ENCODE data around the gene ABCG4.

The ABCG4 gene

DNA sequence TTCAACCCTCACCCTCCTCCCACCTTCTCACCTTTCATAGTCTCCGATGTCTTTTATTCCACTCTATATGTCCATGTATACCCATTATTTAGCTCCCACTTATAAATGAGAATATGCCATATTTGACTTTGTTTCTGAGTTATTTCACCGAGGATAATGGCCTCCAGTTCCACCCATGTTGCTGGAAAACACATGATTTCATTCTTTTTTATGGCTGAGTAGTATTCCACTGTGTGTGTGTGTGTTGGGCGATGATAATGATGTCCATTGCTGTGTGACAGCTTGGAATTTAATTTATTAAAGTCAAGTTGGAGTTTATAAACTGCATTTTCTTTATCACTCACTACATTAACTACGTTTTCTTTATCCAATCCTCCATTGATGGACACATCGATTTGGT lies 30.6 kb upstream of the ABCG4 start:
- Histone ChIP-seq H3K4me3 (ENCODE audit: low read depth, low read length) (no peak overlapping the region), H3K4me2 (ENCODE audit: low read length) (no peak overlapping the region), H3K9ac (no peak overlapping the region), H3K9me3 (ENCODE audit: control insufficient read depth, low read length) (no peaks in the 10 kb centered on the region), H3K79me2 (peaks cover 10% of the 10 kb centered on the region), H3K27me3 (ENCODE audit: control insufficient read depth, insufficient read depth, low read length) (no peaks in the 10 kb centered on the region), H3K36me3 (ENCODE audit: control insufficient read depth, insufficient read depth, low read length) (no peaks in the 10 kb centered on the region), H3K4me1 (peaks cover 5% of the 10 kb centered on the region), H2AFZ (no peak overlapping the region), H3K27ac (no peak overlapping the region)
- TF ChIP-seq, protein P1, sequence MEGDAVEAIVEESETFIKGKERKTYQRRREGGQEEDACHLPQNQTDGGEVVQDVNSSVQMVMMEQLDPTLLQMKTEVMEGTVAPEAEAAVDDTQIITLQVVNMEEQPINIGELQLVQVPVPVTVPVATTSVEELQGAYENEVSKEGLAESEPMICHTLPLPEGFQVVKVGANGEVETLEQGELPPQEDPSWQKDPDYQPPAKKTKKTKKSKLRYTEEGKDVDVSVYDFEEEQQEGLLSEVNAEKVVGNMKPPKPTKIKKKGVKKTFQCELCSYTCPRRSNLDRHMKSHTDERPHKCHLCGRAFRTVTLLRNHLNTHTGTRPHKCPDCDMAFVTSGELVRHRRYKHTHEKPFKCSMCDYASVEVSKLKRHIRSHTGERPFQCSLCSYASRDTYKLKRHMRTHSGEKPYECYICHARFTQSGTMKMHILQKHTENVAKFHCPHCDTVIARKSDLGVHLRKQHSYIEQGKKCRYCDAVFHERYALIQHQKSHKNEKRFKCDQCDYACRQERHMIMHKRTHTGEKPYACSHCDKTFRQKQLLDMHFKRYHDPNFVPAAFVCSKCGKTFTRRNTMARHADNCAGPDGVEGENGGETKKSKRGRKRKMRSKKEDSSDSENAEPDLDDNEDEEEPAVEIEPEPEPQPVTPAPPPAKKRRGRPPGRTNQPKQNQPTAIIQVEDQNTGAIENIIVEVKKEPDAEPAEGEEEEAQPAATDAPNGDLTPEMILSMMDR (IDR thresholded peaks at IDR 0.05), result no peak

DNA sequence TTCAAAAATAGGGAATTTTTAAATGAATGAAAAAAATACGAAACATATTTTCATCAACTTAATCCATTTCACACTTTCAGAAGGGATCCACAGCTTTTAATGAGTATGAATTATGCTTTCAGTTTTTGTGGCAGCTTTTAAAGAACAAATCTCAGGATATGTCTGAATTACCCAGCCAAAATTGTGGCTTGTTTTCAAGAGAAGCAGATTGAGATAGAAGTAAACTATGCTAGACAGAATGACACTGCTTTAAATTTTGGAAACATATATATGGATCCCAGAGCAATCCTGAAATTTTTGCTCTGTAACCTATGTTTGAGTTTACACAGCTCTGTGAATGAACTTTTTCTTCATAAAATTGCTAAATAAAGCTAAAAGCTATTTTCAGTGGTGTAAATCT lies 29.9 kb upstream of the ABCG4 start:
- H3K4me2 ChIP-seq (ENCODE audit: low read length), result no peak overlapping the region
- H3K9me3 ChIP-seq (ENCODE audit: control insufficient read depth, low read length), result no peaks in the 10 kb centered on the region
- H3K9ac ChIP-seq, result no peak overlapping the region
- H3K36me3 ChIP-seq (ENCODE audit: control insufficient read depth, insufficient read depth, low read length), result no peaks in the 10 kb centered on the region
- H3K4me1 ChIP-seq, result peaks cover 5% of the 10 kb centered on the region
- no peak overlapping the region for H3K27ac ChIP-seq
- peaks cover 10% of the 10 kb centered on the region for H3K79me2 ChIP-seq
- TF ChIP-seq, protein P1 (IDR thresholded peaks at IDR 0.05), result no peak
- H2AFZ ChIP-seq, result no peak overlapping the region
- H3K27me3 ChIP-seq (ENCODE audit: control insufficient read depth, insufficient read depth, low read length), result no peaks in the 10 kb centered on the region
- H3K4me3 ChIP-seq (ENCODE audit: low read depth, low read length), result no peak overlapping the region

DNA sequence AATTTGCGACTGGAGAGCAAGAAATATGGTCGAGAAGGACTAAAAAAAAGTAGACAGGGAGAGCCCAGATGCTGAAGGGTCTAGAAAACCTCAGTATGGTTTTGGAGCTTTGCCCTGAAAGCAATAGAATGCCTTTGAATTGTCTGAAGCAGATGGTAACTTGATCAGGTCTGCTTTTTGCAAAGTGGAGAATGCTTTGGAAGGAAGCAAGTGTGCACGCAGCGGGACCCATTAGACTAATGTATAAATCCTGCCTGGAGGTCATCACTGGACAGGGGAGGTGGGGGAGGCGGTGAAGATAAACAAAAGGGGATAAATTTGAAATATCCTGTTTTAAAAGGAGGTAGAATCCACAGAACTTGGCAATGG lies 28.2 kb upstream of the ABCG4 start:
- H3K4me3 ChIP-seq (ENCODE audit: low read depth, low read length), result peak overlapping the region; percentile 81
- H3K9ac ChIP-seq, result no peak overlapping the region
- H3K9me3 ChIP-seq (ENCODE audit: control insufficient read depth, low read length), result no peaks in the 10 kb centered on the region
- H3K27me3 ChIP-seq (ENCODE audit: control insufficient read depth, insufficient read depth, low read length), result no peaks in the 10 kb centered on the region
- H3K4me2 ChIP-seq (ENCODE audit: low read length), result peak overlapping the region; percentile 92
- peak overlapping the region; percentile 74 for H2AFZ ChIP-seq
- peaks cover 5% of the 10 kb centered on the region for H3K4me1 ChIP-seq
- TF ChIP-seq, protein P1 (IDR thresholded peaks at IDR 0.05), result no peak
- H3K36me3 ChIP-seq (ENCODE audit: control insufficient read depth, insufficient read depth, low read length), result no peaks in the 10 kb centered on the region
- H3K79me2 ChIP-seq, result peaks cover 10% of the 10 kb centered on the region
- peak overlapping the region; percentile 69 for H3K27ac ChIP-seq

DNA sequence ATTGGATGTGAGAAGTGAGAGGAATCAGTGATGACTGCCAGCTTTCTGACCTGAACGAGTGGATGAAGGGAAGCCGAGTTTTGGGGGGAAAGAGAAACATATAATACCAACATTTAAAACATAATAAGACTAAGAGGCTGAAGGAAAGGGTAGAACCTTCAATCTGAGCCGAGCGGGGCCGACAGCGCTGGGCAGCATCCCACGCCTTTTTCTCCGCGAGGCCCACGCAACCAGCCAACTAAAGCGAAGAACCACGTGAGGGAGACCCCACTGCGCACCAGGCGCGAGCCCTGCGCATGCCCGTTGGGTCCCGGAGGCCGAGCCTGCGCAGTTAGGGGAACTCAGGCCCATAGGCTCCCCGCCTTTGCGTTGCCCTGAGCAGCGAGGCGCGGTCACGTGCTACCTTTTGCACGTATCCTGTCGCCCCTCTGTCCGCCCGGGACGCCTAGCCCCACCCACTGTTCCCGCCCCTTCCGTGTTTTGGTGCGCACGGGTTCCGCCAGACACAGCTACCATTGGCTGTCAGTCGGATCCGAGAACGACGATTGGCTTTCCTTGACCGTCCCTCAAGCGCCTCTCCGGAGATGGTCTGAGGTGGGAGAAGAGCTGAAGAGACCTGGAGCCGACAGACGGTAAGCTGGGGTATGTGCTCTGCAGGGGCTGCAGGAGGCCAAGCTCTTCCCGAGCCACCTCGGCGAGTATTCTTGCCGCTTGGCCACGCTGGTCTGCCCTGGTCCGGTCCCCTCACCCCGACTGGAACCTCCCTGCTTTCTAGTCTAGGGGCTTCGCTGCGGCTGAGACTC lies 27.6 kb upstream of the ABCG4 start, which contains the start of gene HINFP:
Gene HINFP (plus strand): TSS at position 573 of the 803 bp plus-strand sequence. CDS start 5,365 bp downstream, outside the sequence.
- Histone ChIP-seq H3K36me3 (ENCODE audit: control insufficient read depth, insufficient read depth, low read length) (no peaks in the 10 kb centered on the region), H3K9ac (no peak within 1 kb of the TSS), H2AFZ (peak within 1 kb of the TSS; percentile 86), H3K27me3 (ENCODE audit: control insufficient read depth, insufficient read depth, low read length) (no peaks in the 10 kb centered on the region), H3K4me3 (ENCODE audit: low read depth, low read length) (peak within 1 kb of the TSS; percentile 81), H3K79me2 (peaks cover 10% of the 10 kb centered on the region), H3K4me2 (ENCODE audit: low read length) (peak within 1 kb of the TSS; percentile 92), H3K27ac (peak within 1 kb of the TSS; percentile 69), H3K4me1 (peaks cover 5% of the 10 kb centered on the region), H3K9me3 (ENCODE audit: control insufficient read depth, low read length) (no peaks in the 10 kb centered on the region)
- TF ChIP-seq, protein P1 (IDR thresholded peaks at IDR 0.05), result no peak

DNA sequence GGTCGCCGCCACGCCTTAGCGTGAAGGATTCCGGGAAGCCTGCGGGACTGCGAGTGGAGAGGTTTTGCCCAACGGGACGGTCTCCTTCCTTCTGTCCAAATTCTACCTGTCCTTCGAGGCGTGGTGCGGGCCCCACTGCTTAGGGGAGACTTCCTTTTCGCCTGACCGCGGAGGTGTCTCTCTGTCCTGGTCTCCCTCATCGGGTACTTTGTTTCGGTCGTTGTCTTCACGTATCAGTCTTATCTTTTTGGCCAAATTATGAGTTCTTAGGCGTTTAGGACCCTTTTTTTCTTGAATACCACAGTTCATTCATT lies 27.1 kb upstream of the ABCG4 start:
- peak overlapping the region; percentile 65 for H3K4me2 ChIP-seq (ENCODE audit: low read length)
- peak overlapping the region; percentile 81 for H3K4me3 ChIP-seq (ENCODE audit: low read depth, low read length)
- peaks cover 10% of the 10 kb centered on the region for H3K79me2 ChIP-seq
- peak overlapping the region; percentile 60 for H3K27ac ChIP-seq
- no peaks in the 10 kb centered on the region for H3K27me3 ChIP-seq (ENCODE audit: control insufficient read depth, insufficient read depth, low read length)
- no peaks in the 10 kb centered on the region for H3K36me3 ChIP-seq (ENCODE audit: control insufficient read depth, insufficient read depth, low read length)
- peak overlapping the region; percentile 86 for H2AFZ ChIP-seq
- no peaks in the 10 kb centered on the region for H3K9me3 ChIP-seq (ENCODE audit: control insufficient read depth, low read length)
- H3K9ac ChIP-seq, result no peak overlapping the region
- peaks cover 5% of the 10 kb centered on the region for H3K4me1 ChIP-seq
- TF ChIP-seq, protein P1 (IDR thresholded peaks at IDR 0.05), result no peak

All from parathyroid adenoma (tissue), 2 donors.